Activated CD8-positive, alpha-beta memory T cell treated with anti-CD3 and anti-CD28 coated beads for 1 hour (primary cell): Measurements from ENCODE around the gene ARHGAP6.

Source experiments
- DNase-seq, 2 donors: peaks; one replicate each; pipeline ENCODE4 v3.0.0-alpha.2; 2020; ENCODE audit warnings: low read depth in 1 of 2; ENCODE audit errors: extremely low read depth in 1 of 2

The ARHGAP6 gene

DNA sequence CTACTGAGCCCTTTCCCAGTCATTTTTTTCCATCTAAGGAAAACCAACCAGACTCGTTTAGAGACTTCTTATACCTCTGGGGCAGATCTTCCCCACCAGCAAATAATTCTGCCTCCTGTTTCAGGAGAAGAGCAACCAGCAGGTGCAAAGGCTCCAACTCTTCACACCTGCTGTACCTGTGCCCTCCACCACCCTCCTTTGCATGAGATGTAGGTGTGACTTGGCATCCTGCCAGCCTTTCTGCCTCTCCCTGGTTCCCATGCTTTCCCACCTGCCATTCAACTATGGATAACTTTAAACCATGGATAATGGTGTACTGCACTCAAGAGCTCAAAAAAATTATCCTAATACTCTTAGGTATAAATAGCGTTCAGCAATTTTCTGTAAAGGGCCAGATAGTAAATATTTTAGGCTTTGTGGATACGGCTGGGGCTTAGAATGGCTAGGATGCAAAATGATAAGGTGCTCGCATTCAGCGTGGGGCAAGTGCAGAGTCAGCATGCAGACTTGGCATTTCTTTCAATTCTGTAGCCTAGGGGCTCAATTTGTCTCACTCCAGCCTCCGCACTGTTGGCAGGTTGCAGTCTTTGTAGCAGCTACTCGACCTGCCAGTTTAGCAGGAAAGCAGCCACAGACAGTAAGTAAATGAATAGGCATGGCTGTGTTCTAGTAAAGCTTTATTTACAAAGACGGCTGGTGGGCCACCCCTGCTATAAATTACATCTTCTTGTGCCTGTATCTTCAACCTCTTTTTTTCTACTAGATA, 474.8 kb downstream of the ARHGAP6 start:
- no peak for DNase-seq

DNA sequence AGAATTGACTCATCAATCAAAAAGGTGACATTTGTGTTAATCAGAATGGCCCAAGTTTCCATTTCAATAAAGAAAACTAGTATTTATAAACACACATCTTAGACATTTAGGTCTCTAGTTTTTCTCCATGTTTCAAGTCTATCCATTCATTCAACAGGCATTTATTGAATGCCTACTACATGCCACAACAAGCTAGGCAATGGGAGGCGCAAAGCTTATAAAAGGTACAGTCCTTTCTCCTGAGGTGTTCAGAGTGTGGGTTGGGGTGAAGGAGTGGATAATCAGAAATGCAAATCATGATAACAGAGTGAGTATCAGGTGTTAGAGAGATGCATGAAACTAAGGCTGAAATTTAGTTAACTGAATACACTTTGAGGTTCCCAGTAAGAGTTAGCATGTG, 476.6 kb downstream of the ARHGAP6 start:
- no peak for DNase-seq

DNA sequence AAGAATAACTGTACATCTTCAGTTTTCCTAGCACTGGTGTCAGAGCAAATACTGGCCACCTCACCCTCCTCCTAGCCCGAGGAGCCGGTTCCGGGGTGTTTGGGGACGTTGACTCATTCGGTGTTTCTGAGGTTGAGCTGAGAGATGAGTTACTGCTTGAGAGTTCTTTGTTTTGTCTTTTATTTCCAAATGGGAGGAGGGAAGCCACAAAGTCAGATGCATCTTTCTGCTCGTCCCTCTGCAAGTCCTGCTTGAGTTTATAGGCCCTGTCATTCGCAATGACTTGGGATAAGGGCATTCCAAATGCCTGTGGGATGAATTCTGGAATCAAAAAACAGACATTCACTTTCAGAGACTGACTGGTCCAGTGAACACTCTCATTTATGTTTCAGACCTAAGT, 477.1 kb downstream of the ARHGAP6 start:
- DNase-seq: no peak

DNA sequence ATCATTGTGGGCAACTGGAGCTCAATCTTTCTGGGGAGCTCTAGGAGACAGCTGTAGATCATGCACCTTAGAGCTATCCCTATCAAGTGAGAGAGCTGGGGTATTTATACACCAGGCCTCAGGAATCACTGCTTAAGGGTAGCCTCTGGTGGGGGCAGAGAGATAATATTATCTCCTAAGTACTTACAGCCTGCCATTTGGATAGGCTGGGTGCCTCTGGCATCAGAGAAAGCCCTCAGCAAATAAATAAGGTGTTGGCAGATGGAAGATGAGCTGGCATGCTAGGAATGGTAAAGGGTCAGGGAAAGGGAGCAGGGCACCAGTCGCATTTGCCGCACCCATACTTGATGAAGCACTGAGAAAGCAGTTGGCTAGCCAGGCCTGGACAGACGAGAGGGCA, 478.7 kb downstream of the ARHGAP6 start:
- no peak for DNase-seq

DNA sequence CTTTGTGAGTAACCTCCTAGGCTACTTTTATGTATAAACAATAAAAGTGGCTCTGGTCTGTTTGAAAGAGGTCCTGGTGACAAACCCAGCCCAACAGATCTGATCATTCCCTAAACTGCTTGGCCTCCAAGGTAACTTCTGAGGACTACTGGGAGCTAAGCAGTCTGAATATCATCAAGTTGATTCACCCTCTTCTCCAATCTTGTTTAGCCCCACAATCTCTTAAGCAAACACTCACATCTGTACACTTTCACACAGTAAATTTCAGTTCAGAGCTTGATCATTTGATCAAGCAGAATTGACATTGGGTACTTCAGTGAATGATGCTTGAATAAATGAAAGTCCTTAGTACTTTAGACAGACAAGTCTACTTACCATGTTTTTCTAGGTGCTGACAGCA, 479.9 kb downstream of the ARHGAP6 start:
- no peak for DNase-seq

DNA sequence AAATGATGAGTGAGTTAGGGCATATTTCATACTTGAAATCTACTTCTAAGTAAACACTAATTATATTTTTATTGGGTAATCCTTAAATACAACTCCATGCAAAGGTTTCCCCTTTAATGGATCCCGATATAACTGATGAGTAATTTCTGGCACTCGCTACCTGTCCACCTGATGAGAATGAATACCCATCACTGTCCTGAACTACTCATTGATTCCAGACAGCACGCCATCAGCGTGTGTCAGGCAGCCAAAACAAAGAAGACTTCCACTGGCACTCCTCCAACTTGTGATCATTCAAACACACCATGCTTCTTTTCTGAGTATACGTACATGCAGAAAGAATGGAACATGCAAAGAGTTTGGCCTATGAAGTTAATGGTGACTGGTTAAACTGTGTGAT, 485.1 kb downstream of the ARHGAP6 start:
- no peak for DNase-seq

DNA sequence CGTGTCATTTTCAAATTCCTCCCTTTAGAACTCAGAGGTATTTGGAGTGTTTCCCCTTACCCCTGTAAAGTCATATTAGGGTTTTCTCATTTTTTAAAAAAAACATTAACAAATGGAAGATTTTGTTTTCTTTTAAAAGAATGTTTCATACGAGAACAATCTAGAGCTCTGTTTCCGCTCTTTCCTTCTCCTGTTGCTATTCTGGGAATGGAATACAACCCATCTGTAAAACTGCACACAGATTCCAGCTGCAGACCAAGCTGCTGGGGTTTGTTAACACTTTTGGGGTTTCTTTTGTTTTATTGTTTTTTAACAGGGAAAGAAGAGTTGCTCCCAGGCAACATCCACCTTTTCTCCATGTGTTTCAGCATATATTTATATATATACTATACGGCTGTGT, 493.3 kb downstream of the ARHGAP6 start:
- no peak for DNase-seq

DNA sequence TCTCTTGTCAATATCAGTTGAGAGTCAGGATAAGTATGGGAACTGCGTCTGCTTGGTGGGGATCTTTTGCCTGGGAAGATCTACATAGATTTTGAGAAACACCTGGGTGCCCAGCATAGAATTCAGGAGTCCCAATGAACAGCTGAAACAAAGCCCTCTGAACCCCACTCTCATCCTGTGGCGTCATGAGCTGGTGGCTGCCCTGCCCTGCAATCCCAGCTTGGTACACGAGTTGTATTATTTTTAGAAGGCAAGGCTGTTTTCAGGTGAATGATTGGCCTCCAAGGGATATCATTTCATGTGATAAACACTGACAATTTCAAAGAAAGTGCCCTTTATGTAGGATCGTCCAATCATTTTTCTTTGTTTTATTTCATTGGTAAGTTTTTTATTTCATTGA, 493.8 kb downstream of the ARHGAP6 start:
- DNase-seq: no peak

DNA sequence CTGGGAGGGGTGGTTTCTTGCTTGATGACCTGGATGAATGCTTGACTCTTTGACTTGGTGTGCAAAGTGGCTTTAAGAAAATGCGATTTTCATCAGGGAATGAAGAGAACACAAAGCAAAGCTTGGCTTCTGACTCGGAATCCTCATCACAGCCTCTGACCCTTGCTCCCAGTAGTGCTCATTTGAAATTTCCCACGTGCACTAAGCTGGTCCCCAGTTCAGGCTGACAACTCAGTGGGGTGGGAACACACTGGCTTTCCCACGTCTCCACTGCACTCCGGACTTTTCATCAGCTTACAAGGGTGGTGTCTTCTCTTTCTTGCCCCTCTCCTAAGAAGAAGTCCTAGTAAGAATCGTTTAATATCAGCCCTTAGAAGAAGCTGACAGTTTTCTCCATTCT, 501.3 kb downstream of the ARHGAP6 start:
- DNase-seq: no peak

DNA sequence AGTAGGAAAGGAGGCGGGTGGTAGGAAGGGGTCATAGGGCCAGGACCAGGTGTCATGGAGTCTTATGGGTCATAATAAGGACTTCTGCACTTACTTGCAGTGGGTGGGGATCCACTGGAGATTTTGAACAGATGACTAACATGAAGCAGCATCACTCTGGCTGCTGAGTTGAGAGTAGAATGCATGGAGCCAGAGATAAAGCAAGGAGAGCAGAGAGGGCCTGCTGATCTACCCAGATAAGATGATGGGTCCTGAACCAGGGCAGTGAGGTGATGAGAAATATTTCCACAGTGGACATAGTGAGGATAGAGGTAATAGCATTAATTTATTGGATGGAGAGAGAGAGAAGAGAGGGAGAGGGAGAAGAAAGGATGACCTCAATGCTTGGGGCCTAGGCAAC, 506.6 kb downstream of the ARHGAP6 start:
- no peak for DNase-seq

DNA sequence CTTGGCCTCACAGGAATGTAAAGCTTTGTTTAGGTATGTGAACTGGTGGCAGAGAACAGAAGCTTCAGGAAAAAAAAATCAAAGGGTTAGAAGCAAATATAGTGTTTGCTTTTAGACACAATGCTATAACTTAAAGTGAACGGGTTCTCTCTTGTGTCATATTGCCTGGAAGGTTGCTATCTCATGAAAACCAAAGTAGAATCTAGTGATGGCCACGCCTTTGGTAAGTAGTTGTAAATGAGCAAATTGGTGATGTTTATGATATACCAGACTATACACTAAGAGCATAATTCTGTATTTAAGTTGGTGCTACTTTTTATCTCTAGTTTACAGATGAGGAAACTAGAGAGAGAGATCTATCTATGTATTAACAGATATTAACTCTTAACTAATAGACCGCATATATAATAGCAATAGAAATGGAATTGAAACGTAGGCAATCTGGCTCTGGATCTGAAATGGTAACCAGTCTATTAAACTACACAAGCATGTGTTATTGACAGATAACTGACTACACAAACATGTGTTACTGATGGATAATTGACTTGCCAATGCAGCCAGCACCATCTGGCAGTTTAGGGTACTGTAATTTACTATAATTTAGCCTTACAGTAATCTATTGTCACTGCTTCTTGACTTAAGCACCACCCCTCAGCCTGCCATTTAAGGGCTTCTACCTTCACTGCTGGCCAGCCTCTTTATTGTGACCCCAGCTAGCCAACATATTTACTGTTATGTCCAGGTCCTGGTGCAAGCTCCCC, 513.7 kb downstream of the ARHGAP6 start:
- no peak for DNase-seq

DNA sequence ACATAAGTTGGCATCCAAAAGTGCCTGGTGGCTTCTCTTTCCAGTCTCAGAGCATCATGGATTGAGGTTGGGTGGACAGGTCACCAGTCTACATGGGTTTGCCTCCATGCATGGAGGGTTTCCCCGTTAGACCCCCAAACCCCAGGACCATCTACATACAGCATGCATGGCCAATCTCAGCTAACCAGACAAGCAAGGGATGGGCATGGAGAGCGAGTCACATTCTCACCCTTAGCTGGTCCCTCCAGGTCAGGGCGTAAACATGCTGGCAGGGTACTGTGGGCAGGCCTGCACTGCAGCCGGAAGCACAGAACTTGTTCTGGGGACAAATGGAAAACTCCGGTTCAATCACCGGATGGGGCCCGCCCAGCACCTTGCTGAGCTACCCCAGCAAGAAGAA, 517.3 kb downstream of the ARHGAP6 start:
- DNase-seq: no peak

DNA sequence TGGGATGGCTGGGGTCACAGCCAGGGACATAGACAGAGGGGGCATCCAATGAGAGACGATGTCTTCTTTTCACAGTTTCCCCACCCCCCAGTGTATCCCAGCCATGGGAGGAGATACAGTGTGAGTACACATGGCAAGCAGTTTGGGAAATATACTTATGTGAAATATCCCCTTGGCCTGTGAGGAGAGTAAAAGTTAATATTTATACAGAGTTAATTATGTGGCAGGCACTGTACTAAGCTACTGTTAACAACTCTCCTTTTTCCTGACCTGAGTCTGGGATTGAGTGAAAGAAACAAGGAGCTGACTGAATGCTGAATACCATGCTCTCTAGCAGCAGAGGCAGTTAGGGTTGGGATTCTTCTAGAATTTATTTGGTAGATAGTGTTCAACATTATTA, 519.3 kb downstream of the ARHGAP6 start:
- no peak for DNase-seq

DNA sequence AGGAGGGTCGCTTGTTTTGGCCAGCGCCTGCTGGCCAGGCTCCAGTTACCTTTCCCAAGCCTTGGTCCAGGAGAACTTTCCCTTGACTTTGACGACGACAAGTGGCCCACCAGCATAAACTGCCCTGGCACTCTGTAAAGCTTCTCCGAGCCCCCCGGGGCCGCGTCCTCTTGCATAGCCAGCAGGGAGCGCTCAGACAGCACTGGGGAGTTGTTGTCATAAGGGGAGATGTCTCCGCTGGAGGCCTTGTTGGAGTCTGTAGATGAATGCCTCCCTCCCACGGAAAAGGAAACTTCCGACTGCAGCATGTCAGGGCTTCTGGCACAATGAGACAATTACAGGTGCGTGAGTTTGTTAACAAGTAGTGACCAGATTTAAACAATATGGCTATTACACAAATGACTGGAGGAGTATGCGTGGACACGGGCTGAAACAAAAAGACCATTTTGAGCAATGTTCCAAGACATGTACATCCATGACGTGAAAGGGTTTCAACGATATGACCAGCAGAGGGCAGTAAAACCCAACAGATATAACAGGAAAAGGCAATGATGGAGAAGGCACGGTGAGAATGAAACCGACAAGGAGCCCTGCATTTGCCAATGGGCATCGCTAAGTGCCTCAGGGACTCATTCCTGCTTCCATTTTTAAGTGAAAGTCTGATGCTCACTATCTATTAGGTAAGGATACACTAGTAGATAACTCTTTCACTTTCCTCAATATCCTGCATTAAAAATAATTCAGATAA, 521.6 kb downstream of the ARHGAP6 start:
- DNase-seq: no peak

DNA sequence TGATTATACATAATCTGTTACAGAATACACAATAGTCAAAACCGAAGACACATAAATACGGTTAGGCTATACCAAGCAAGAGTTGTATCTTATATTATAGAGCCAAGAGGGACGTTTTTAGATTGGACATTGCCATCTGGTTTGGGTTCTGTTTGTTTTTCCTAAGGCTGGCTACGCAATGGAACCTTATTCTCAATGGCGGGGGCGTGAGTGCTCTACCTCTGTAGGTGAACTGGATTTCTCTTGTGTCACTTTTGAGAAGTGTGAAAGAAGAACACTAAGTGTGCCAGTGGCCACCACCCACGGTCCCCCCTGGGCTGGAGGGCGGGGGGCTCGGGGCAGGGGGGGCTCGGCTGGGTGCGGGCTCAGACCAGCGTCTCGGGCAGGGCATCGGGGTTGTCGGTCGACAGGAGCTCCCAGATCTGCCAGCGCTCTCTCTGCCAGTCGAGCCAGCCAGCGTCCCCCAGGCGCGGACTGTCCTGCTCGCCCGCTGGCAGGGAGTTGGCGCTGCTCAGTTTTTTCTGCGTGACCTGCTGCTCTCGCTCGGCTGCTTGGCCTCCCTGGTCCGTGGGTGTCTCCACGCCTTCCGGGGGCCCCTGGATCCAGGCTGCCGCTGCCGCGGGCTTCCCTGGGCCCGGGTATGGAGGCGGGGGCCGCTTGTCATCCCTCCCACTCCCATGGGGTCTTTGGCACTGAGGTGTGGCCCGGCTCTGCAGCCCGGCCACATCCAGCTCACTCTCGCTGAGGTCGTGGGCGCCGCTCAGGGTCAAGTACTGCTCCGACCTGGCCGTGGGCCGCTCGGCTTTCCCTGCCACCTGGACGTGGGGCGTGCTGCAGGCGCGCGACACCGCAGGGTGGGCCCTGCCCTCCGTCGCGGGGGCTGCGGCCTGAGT, 527.0 kb downstream of the ARHGAP6 start:
- DNase-seq: no peak

DNA sequence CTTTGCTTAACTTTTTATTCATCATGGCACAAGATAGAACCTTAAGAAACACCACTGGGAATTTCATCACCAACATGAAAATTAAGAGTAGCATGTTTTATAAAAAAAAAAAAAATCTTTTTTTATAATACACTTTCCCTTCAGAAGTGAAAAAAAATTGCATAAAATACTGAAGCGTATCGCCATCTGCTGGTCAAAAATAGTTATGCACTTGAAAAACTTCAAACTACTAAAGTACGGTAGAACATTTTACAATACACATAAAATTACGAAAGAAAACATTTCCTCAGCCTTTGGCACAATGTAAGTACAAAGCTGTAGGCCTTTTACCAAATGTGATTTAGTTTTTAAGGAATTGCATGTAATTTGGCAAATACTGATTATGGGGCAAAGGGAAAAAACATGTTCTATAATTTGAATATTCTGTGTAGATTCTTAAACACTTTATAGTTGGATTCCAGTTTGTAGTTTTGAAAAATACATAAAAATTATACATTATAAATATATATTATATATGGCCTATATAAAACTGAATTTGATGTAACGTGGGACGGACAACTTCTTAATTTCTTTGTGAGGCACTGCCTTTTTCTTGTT, 528.1 kb downstream of the ARHGAP6 start:
- no peak for DNase-seq

DNA sequence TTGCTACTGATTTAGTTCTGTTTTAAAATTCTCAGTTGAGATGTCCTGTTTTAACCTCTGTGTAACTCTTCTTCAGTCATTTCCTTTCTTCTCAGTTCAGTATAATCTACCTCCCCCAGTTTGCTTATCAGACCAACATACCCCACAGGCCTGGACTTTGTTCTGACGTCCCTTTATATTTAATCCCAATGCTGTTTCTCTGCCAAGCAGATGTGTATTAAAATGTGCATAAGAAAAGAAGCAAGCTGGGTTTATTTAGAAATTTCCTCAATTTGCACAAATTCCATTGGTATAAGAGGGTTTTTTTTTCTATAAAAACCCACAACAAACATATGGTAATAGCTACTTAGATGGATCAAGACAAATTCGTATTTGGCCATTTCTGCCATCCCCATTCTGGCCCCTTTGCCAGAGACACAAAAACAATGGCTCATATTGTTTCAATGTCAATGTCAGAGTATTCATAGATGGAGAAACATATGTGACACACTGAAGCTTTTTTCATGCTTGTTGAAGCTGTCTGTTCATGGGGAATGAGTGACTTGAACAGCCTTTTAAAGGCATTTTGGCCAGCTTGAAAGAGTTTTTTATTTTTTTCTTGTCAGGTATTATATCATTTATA, 530.0 kb downstream of the ARHGAP6 start:
- DNase-seq: no peak

DNA sequence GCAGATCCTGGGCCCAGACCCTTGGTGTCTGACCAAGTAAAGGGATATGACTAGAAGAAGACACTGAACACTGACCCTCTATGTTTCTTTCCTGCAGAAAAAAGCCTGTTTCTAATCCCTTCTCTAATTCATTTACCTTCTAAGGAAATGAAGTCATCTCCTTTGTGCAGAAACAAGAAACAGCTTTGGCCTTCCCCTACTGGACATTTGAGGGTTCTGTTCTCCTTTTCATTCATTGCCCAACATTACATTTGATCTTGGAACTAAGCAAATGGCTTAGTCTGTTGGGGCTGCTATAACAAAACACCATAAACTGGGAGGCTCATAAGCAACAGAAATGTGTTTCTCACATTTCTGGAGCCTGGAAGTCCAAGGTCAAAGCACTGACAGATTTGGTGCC, 534.6 kb downstream of the ARHGAP6 start:
- no peak for DNase-seq

DNA sequence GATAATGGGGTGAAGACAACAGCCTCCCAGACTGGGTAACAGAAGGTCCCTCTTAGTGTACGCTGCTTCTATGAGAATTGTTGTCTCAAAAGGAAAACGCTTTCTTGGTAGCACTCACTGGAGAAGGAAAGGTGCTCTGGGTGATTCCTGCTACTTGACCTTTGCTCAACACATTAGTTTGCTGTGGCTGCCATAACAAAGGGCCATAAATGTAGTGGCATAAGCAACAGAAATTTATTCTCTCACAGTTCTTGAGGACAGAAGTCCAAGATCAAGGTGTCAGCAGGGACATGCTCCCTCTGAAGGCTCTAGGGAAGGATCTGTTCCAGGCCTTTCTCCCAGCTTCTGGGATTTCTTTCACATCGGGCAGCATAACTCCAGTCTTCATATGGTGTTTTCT, 535.6 kb downstream of the ARHGAP6 start:
- no peak for DNase-seq

DNA sequence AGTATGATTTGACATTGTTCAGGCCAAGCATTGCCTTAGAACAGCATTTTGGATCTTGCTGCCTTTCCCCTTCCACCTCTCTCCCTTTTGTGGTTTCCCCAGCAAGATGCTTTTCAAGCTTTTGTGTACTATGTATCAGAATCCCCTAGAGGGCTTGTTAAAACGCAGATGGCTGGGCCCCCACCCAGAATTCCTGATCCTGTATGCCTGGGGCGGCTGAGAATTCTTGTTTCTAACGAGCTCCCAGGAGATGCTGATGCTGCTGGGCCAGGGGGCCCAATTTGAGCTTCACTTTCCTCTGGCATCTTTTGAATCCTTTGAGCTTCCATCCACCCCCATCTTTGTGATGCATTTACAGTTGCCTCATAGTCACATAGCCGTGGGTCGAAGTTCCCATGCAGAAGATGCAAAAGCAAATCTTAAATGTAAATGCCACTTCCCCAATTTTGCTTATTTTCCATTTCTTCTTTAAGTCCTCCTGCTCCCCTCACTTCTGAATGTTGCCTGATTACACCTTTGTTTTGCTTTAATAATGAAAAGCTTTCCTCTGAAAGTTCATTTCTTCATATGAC, 536.1 kb downstream of the ARHGAP6 start:
- no peak for DNase-seq
